Measurements from ENCODE around the gene MDFI. TPM values are rescaled to one million over a fixed set of nuclear protein-coding genes. Genes with fewer than 3 reads are reported as not detected.

MDFI gene
- total and polyA plus RNA-seq, 12 donors, result 0.34 to 4.4 (median 1.3) TPM

DNA sequence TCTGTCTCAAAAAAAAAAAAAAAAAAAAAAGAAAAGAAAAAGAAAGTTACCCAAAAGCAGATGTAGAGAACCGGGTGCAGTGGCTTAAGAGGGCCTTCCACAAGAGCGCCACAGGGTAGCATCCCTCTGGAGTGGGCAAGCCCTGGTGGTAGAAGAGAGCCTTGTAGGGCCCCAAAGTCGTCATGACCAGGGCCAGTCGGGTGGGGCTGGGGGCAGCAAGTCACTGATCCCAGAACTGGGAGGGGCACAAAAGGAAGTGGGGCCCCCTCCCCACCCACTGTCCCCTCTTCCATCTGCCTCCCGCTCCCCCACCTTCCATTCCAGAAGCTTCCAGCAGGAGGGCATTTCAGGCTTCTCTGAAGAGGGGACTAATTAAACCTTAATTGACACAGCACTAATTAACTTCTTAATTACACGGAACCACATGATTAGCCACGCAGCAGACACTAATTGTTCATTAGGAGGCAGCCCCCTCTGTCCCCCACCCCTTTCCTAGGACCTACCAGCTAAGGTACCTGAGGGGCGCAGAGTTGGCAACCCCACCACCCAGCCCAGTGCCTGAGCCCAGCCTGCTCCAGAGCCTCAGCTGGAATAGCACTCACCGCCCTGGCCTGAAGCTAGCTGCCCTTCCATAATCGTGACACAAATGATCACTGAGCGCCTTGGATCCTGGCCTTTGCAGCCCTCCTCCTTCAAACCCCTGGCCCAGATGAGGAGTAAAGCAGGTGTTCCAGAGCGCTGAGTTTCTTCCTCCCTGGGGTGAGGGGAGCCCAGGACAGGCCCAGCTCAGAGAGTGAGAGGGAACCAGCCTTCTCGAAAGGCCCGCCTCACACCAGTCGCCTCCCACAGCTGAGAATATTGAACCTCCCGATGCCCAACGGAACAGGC lies 34.8 kb downstream of the MDFI start:
- Histone ChIP-seq H3K36me3 (no peaks in the 10 kb centered on the region), H3K27me3 (peaks cover 0 to 18% (median 0%) of the 10 kb centered on the region in 7 donors), H3K4me1 (no peaks in the 10 kb centered on the region), H3K9me3 (peaks cover 0 to 14% (median 0%) of the 10 kb centered on the region in 11 donors), H3K27ac (no peak overlapping the region), H3K4me3 (no peak overlapping the region)
- TF ChIP-seq, protein P1, sequence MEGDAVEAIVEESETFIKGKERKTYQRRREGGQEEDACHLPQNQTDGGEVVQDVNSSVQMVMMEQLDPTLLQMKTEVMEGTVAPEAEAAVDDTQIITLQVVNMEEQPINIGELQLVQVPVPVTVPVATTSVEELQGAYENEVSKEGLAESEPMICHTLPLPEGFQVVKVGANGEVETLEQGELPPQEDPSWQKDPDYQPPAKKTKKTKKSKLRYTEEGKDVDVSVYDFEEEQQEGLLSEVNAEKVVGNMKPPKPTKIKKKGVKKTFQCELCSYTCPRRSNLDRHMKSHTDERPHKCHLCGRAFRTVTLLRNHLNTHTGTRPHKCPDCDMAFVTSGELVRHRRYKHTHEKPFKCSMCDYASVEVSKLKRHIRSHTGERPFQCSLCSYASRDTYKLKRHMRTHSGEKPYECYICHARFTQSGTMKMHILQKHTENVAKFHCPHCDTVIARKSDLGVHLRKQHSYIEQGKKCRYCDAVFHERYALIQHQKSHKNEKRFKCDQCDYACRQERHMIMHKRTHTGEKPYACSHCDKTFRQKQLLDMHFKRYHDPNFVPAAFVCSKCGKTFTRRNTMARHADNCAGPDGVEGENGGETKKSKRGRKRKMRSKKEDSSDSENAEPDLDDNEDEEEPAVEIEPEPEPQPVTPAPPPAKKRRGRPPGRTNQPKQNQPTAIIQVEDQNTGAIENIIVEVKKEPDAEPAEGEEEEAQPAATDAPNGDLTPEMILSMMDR (IDR thresholded peaks at IDR 0.05), result no peak
- DNase-seq, result no peak
- 87% methylated on average over 17 of the region's 17 CpGs for WGBS, 2 donors
- intact Hi-C loops (cut with DNase I), result no loop called here
- peak in 1 of 8 donors; percentile 30 for ATAC-seq

DNA sequence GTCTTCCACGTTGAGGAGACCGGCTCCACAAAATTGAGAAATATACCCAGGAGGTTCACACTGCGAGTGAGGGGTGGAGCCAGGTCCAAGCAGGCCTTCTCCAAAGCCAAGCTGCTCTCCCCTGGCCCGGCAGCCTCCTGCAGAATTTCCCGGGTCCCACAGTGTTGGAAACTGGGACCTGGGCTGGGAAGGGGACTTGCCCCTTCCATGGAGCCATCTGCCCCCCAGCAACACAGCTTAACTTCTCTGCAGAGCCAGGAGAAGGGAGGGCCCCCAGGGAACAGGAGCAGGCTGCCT lies 35.4 kb downstream of the MDFI start:
- Histone ChIP-seq H3K9me3 (peaks cover 0 to 11% (median 0%) of the 10 kb centered on the region in 11 donors), H3K27ac (no peak overlapping the region), H3K27me3 (peaks cover 0 to 18% (median 0%) of the 10 kb centered on the region in 7 donors), H3K4me1 (no peaks in the 10 kb centered on the region), H3K36me3 (no peaks in the 10 kb centered on the region), H3K4me3 (no peak overlapping the region)
- intact Hi-C loops (cut with DNase I), result no loop called here
- TF ChIP-seq, protein P1 (IDR thresholded peaks at IDR 0.05), result no peak
- ATAC-seq (no peak), DNase-seq (no peak)
- 75 to 80% methylated on average over 5 of the region's 5 CpGs for WGBS, 2 donors

DNA sequence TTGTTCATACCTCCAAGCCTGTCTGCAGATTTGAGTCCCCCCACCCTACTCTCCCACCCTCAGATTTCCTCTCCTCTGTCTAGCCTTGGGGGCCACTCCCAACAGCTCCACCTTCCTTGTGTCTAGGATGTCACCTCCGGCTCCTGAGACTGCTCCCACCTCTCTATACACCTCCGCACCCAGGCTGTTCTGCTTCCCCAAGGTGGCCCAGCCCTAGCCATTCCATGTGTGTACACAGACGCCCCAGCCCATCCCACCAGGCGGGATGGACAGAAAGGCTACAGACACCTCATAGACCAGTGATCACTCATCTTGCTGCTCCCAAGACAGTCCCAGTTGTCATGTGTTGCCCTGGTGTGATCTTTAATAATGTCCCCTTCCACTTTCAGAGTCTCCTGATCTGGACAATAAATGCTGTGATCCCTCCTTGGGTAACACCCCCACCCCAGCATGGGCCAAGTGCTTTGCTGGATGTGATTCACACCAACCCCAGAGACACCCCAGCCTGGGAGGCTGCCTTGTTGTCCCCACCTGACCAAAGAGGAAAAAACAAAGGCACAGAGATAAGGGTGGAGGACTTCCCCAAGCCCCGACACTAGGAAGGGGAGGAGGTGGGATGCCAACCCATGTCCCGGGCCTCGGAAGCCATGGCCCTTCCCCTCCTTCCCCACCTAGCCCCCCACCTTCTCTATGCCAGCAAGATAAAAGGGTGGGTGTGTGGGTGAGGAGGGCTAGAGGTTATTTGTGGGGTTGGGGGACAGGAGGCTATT lies 36.1 kb downstream of the MDFI start:
- TF ChIP-seq, protein P1 (IDR thresholded peaks at IDR 0.05), result no peak
- H3K9me3 ChIP-seq, result peaks cover 0 to 4% (median 0%) of the 10 kb centered on the region in 11 donors
- no peaks in the 10 kb centered on the region for H3K36me3 ChIP-seq
- DNase-seq (no peak), ATAC-seq (no peak)
- H3K27ac ChIP-seq, result no peak overlapping the region
- H3K4me1 ChIP-seq, result no peaks in the 10 kb centered on the region
- H3K4me3 ChIP-seq, result no peak overlapping the region
- peaks cover 0 to 18% (median 0%) of the 10 kb centered on the region in 7 donors for H3K27me3 ChIP-seq
- intact Hi-C loops (cut with DNase I), result no loop called here
- WGBS, 2 donors, result 81 to 87% methylated on average over 7 of the region's 7 CpGs

DNA sequence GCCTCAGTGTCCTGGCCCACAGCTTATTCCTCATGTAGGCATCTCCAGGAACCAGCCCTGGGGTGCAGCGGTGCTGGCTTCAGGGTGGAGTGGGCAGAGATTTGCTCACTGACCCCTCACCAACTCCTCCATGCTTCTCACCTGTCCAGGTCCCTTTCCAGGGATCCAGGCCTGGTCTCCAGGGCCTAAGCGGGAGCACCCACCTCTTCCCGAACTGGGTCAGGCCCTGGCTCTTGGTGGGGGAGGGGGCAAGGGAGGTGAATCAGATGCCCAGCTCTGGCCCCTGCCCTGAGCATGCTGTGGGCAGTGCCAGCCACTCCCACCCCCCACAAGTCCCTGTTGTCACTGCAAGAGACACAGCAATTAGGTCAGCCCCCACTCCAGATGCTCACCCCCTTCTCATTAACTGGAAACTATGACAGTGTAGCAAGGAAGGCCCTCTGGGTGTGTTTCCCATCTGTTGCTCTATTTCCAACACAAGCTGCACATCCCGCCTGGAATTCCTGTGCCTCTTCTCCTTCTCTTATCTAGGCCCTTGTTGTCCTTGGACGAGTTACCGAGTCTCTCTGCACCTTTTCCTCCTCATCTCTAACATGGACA lies 37.0 kb downstream of the MDFI start:
- H3K4me3 ChIP-seq, result no peak overlapping the region
- WGBS, 2 donors, result 76 to 83% methylated on average over 6 of the region's 6 CpGs
- TF ChIP-seq, protein P1 (IDR thresholded peaks at IDR 0.05), result no peak
- no peaks in the 10 kb centered on the region for H3K36me3 ChIP-seq
- H3K4me1 ChIP-seq, result no peaks in the 10 kb centered on the region
- peaks cover 0 to 15% (median 0%) of the 10 kb centered on the region in 7 donors for H3K27me3 ChIP-seq
- H3K9me3 ChIP-seq, result no peaks in the 10 kb centered on the region
- DNase-seq, result no peak
- ATAC-seq, result no peak
- intact Hi-C loops (cut with DNase I), result no loop called here
- H3K27ac ChIP-seq, result no peak overlapping the region
